PC-3 (cell line): ENCODE measurements around the gene CACNA1D. TPM values are rescaled to one million over a fixed set of nuclear protein-coding genes. Genes with fewer than 3 reads are reported as not detected.

ENCODE experiments used
- ATAC-seq: fragments of 200-7000 bp; cut with Tn5 transposase; 2 replicates; pipeline ENCODE4 v1.9.1; 2020; ENCODE audit warnings: mild to moderate bottlenecking, moderate library complexity
- BruUV-seq: library from RNA; stranded (reverse); fragments of 400-500 nt; replicated peaks from 2 replicates; lab custom pipeline; 2021; lab: Mats Ljungman, UMichigan
- CTCF ChIA-PET: fragments of 300-600 bp; sonication (Branson Sonifier 250); formaldehyde crosslinking; loops from one replicate; lab custom pipeline; 2022; ENCODE audit warnings: antibody characterized with exemption; lab: Charles Lee
- POLR2A ChIA-PET: fragments of 300-600 bp; sonication (Branson Sonifier 250); formaldehyde crosslinking; loops from one replicate; lab custom pipeline; 2022; ENCODE audit warnings: antibody characterized with exemption; ENCODE audit not compliant: unreplicated experiment; lab: Charles Lee
- DNase-seq: peaks from one replicate; pipeline ENCODE4 v3.0.0-alpha.2; 2015
- H2AFZ ChIP-seq: fragments of 300-600 bp; sonication (generic); 2 replicates; pipeline ENCODE4 v1.6.0; 2016; ENCODE audit warnings: antibody characterized with exemption, low read length
- H3F3A ChIP-seq: fragments of 300-600 bp; sonication (generic); one replicate; pipeline ENCODE4 v1.6.0; 2017; ENCODE audit warnings: antibody characterized with exemption, low read length, control low read depth, mild to moderate bottlenecking; ENCODE audit not compliant: unreplicated experiment
- H3K27ac ChIP-seq: fragments of 300-600 bp; sonication (generic); 2 replicates; pipeline ENCODE4 v1.5.1; 2016; ENCODE audit warnings: mild to moderate bottlenecking, low read length
- H3K27me3 ChIP-seq: fragments of 300-600 bp; sonication (generic); 2 replicates; pipeline ENCODE4 v1.6.1; 2016; ENCODE audit warnings: low read length, mixed read lengths
- H3K36me3 ChIP-seq: fragments of 300-600 bp; sonication (generic); 2 replicates; pipeline ENCODE4 v1.6.1; 2016; ENCODE audit warnings: low read depth, mixed run types, low read length, mixed read lengths
- H3K4me1 ChIP-seq: fragments of 300-600 bp; sonication (generic); 2 replicates; pipeline ENCODE4 v1.5.1; 2016; ENCODE audit warnings: low read length; ENCODE audit not compliant: insufficient read depth
- H3K4me2 ChIP-seq: fragments of 300-600 bp; sonication (generic); 2 replicates; pipeline ENCODE4 v1.6.0; 2016; ENCODE audit warnings: low read length
- H3K4me3 ChIP-seq: fragments of 300-600 bp; sonication (generic); 2 replicates; pipeline ENCODE4 v1.5.1; 2016; ENCODE audit warnings: mild to moderate bottlenecking, low read length, mixed read lengths
- H3K79me2 ChIP-seq: fragments of 300-600 bp; sonication (generic); 2 replicates; pipeline ENCODE4 v1.6.1; 2017; ENCODE audit warnings: low read length, mixed read lengths
- H3K9ac ChIP-seq: fragments of 300-600 bp; sonication (generic); 2 replicates; pipeline ENCODE4 v1.6.0; 2016; ENCODE audit warnings: mild to moderate bottlenecking, low read length
- H3K9me2 ChIP-seq: fragments of 300-600 bp; sonication (generic); replicated peaks from 2 replicates; pipeline ENCODE4 v1.6.1; 2016; ENCODE audit warnings: mixed run types, low read length, mixed read lengths
- H3K9me3 ChIP-seq: fragments of 300-600 bp; sonication (generic); 2 replicates; pipeline ENCODE4 v1.6.1; 2016; ENCODE audit warnings: low read length, mixed read lengths
- H4K20me1 ChIP-seq: fragments of 300-600 bp; sonication (generic); 2 replicates; pipeline ENCODE4 v1.6.1; 2016; ENCODE audit warnings: low read length, mixed read lengths
- EZH2 ChIP-seq: fragments of 300-600 bp; sonication (generic); IDR thresholded peaks from one replicate; pipeline ENCODE4 v1.6.1; 2017; ENCODE audit warnings: antibody characterized with exemption, mild to moderate bottlenecking, low read length; ENCODE audit not compliant: unreplicated experiment
- EZH2phosphoT487 ChIP-seq: fragments of 300-600 bp; sonication (generic); IDR thresholded peaks from 2 replicates; pipeline ENCODE4 v1.6.1; 2018; ENCODE audit warnings: mild to moderate bottlenecking, antibody characterized with exemption, low read length, borderline replicate concordance
- intact Hi-C: fragments of 100-400 bp; cut with micrococcal nuclease; formaldehyde crosslinking; loops from 2 replicates; pipeline ENCODE4 v1.9.0; 2023
- total RNA-seq: library from RNA; depleted of rRNA; stranded (reverse); fragments of >200 nt; gene quantifications from 2 replicates; pipeline ENCODE4 v1.2.3, GENCODE V29; 2014
- TF ChIP-seq, protein P1 (sequence below): fragments of 300-600 bp; sonication (generic); conservative IDR thresholded peaks from 2 replicates; pipeline ENCODE4 v1.5.1; 2017; ENCODE audit warnings: antibody characterized with exemption, low read depth, mild to moderate bottlenecking, low read length

CACNA1D gene
- total RNA-seq, 1 experiment from 2014 or later, result not detected

DNA sequence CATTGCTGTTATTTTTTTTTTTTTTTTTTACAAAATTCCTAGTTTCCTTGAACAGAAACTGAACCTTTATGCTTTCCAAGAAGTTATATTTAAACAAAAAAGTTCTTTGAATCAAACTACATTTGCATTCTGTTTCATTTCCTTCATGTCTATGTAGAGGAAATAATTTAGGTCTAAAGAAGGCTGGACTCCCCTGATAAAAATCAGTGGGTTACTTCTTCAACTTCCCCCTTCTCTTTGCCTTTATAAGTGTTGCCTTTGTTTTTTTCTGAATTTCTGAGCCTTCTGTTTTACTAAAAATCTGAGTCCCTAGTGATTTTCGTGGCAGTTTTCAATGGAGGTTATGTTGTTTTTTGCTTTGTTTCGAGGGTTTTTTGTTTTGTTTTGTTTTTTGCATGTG lies 199.0 kb downstream of the CACNA1D start:
- CTCF ChIA-PET, result no interaction called here
- no peak for ATAC-seq
- Histone ChIP-seq H3K4me3 (no peak overlapping the region), H3K36me3 (no peaks in the 10 kb centered on the region), H3K4me2 (no peak overlapping the region), H3K9me2 (no peaks in the 10 kb centered on the region), H3K9ac (no peak overlapping the region), H3K4me1 (no peaks in the 10 kb centered on the region), H2AFZ (no peak overlapping the region), H3K9me3 (no peaks in the 10 kb centered on the region), H3K27me3 (peaks cover 76% of the 10 kb centered on the region), H4K20me1 (no peaks in the 10 kb centered on the region), H3K27ac (no peak overlapping the region), H3K79me2 (no peaks in the 10 kb centered on the region), H3F3A (no peaks in the 10 kb centered on the region)
- POLR2A ChIA-PET, result no interaction called here
- intact Hi-C loops, result no loop called here
- no TSS peak for BruUV-seq
- TF ChIP-seq EZH2phosphoT487 (no peak), EZH2 (no peak)
- TF ChIP-seq, protein P1, sequence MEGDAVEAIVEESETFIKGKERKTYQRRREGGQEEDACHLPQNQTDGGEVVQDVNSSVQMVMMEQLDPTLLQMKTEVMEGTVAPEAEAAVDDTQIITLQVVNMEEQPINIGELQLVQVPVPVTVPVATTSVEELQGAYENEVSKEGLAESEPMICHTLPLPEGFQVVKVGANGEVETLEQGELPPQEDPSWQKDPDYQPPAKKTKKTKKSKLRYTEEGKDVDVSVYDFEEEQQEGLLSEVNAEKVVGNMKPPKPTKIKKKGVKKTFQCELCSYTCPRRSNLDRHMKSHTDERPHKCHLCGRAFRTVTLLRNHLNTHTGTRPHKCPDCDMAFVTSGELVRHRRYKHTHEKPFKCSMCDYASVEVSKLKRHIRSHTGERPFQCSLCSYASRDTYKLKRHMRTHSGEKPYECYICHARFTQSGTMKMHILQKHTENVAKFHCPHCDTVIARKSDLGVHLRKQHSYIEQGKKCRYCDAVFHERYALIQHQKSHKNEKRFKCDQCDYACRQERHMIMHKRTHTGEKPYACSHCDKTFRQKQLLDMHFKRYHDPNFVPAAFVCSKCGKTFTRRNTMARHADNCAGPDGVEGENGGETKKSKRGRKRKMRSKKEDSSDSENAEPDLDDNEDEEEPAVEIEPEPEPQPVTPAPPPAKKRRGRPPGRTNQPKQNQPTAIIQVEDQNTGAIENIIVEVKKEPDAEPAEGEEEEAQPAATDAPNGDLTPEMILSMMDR, result no peak
- DNase-seq, result no peak

DNA sequence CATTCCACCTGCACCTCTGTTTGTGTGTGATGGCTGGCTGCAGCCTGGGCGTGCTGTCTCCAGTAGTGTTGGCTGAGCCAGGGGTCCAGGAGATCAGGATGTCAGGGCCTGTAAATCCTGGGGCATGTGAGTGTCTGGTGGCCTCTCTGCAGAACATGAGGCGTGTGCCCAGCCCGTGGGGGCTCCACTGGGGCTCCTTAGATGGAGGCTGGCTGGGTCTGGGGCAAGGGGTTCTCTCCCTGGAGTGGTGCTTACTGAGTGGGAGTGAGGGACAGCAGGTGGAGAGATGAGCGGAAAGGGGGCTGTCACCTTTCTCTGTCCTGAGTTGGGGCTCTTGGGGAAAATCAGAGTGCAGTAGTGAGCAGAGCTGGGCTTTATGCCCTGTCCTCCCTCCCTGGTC lies 199.6 kb downstream of the CACNA1D start:
- intact Hi-C loops, result no loop called here
- ATAC-seq (no peak), DNase-seq (no peak)
- ChIA-PET POLR2A (no interaction called here), CTCF (no interaction called here)
- H3K4me2 ChIP-seq, result no peak overlapping the region
- no peak overlapping the region for H2AFZ ChIP-seq
- no peak overlapping the region for H3K9ac ChIP-seq
- no peaks in the 10 kb centered on the region for H3K36me3 ChIP-seq
- H3K4me3 ChIP-seq, result no peak overlapping the region
- H4K20me1 ChIP-seq, result no peaks in the 10 kb centered on the region
- H3K9me2 ChIP-seq, result no peaks in the 10 kb centered on the region
- no peak for TF ChIP-seq EZH2
- no peak for TF ChIP-seq EZH2phosphoT487
- TF ChIP-seq, protein P1, result no peak
- H3K27me3 ChIP-seq, result peaks cover 80% of the 10 kb centered on the region
- H3K27ac ChIP-seq, result no peak overlapping the region
- H3K9me3 ChIP-seq, result no peaks in the 10 kb centered on the region
- no peaks in the 10 kb centered on the region for H3K79me2 ChIP-seq
- H3K4me1 ChIP-seq, result no peaks in the 10 kb centered on the region
- BruUV-seq, result no TSS peak
- H3F3A ChIP-seq, result no peaks in the 10 kb centered on the region

DNA sequence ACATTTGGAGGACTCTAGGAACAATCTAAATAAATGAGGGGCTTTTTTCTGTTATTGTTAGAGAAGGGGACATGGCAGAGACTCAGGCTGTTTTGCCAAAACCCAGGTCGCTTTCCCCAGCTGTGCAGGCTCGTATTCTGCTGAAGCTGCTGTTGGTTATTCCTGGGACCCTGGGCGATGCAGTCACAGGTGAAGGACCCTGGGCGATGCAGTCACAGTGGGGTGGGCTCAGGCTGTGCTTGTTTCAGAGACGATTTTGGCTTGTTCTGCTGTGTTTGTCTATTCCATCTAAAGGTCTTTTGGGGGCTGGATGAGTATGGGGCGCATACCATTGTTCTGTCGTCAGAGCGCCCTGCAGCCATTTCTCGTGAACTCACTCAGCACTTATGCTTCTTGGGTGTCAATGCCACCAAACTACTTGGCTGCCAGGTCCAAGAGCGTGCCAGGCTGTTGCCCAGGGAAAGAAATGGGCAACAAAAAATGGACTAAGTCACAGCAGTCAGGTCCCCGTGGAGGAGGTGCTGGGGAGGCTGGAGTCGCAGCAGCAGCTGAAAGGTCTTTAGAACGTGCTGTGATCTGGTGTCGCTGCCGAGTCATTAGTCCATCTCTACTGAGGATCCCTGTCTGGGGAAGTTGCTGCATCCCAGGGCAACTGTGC lies 200.4 kb downstream of the CACNA1D start:
- intact Hi-C loops, result no loop called here
- BruUV-seq, result no TSS peak
- no peaks in the 10 kb centered on the region for H3K9me3 ChIP-seq
- H3K9ac ChIP-seq, result no peak overlapping the region
- no peaks in the 10 kb centered on the region for H3K9me2 ChIP-seq
- POLR2A ChIA-PET, result no interaction called here
- H3K27me3 ChIP-seq, result peaks cover 85% of the 10 kb centered on the region
- no peak for DNase-seq
- no peak for TF ChIP-seq EZH2
- TF ChIP-seq, protein P1, result no peak
- no peak overlapping the region for H3K4me3 ChIP-seq
- no peak overlapping the region for H3K4me2 ChIP-seq
- CTCF ChIA-PET, result no interaction called here
- H3K4me1 ChIP-seq, result no peaks in the 10 kb centered on the region
- H3F3A ChIP-seq, result no peaks in the 10 kb centered on the region
- H3K36me3 ChIP-seq, result no peaks in the 10 kb centered on the region
- H2AFZ ChIP-seq, result no peak overlapping the region
- H3K27ac ChIP-seq, result no peak overlapping the region
- no peaks in the 10 kb centered on the region for H4K20me1 ChIP-seq
- ATAC-seq, result no peak
- H3K79me2 ChIP-seq, result no peaks in the 10 kb centered on the region
